NCI-H1105 treated with DMSO at 0.1 percent for 48 hours (cell line): Measurements from ENCODE around the gene ANKRD63.
A peak's percentile ranks its signal among the peaks of the same experiment; 100 is the strongest.

Experiments
- DNase-seq: peaks from one replicate; lab custom pipeline; 2025; lab: John Stamatoyannopoulos, UW

The ANKRD63 gene

DNA sequence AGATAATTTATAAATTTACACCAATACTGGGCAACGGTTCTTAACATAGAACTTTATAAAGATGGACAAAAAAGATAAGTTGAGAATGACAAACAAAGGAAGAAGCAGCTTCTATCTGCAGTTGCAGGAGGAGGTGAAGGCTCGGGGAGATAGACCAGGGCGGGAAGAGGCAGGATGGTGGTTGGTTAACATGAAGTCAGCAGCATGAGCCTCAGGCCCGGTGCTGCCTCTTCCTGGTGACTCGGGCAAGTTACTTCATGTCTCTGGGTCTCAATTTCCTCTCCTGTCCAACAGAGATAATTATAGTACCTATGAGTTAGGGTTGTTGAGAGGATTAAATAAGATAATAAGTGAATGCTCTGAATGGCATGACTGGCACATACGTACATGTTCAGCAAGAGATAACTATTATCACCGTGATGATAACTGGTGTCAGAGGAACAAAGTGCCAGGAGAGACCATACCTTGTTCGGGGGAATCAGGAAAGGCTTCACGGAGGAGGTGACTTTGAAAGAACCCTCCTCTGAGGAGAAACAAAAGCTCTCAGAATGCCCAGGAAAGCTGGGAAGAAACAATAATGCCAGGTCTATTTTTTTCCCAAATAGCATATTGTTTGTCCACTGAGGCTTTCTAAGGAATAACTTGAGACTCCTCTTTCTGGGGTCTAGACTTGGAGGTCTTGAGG is 39.6 kb downstream of the ANKRD63 start:
- no peak for DNase-seq

DNA sequence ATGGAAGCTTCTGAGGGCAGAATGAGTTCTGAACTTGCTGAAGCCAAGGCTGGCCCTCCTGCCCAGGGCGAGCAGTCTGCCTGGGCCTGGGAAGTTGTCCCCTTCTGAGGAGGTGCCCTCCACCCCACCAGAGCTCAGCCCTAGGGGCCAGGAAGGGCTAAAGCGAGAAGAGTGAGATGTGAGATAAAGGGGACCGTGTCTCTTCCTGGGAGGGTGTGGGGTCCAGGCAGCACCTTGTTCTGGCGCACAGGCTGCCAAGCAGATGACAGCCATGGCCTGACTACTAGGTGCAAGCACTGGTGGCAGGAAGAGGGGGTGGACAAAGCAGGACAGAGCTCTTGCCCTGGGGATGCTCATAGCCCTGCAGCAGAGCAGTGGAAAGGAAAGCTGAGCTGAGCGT is 40.3 kb downstream of the ANKRD63 start:
- DNase-seq = no peak

DNA sequence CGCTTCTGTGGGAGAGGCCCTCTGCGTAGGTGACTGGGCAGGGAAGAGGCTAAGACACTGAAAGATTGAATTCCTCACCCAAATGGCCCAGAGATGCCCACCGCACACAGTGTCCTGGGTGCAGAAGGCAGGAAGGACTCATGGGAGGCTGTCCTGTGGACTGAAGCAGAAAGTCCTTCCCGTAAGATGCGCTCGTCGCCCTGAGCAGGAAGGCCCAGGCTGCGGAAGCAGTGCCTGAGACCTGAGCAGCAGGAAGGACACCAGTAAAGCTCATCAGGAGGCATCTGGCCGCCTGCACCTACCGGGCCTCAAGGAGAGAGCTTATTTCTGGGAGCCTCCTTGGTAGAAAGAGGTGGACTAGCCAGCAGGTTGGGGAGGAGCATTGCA is 40.7 kb downstream of the ANKRD63 start:
- no peak for DNase-seq

DNA sequence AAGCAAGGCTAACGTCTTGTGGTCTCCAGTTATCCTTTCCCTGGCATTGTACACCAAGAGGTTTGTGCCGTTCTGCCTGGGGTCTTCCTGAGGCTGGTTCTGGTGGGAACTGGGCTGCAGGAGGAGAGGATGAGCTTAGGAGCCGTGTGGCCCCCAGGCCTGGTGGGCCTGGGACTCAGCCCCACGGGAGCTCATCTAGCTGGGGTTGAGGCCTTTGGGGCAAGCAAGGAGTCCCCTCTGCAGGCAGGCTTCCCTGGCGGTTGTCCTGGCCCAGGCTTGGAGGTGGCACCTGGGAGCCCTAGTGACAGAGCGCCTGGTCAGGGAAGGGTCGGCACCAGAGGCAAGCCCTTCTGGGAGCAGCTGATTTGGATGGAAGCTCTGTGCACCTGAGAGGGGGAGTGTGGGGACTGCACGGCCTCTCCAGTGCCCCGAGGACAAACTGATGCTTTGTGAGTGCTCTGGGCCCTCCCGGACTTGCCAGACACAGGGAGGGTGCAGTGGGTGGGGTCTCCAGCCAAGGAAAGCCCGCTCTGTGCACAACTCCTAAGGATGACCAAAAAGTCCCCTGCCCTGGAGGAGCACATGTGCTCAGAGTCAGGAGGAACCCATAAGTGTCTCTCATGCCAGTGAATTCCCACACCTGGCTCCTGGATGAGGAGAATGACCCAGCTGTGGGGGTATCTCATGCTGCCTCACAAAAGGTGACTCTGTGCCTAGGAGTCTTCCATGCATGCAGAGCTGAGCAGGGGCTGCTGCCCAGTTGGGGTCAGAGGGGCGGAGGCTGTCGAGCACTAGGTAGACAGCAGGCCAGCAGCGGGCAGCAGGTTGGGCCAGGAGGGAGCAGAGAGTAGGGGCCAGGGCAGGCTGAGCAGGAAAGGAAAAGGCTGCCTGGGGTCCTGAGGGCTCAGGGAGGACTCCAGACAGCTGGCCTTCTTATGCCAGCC is 41.3 kb downstream of the ANKRD63 start:
- no peak for DNase-seq

DNA sequence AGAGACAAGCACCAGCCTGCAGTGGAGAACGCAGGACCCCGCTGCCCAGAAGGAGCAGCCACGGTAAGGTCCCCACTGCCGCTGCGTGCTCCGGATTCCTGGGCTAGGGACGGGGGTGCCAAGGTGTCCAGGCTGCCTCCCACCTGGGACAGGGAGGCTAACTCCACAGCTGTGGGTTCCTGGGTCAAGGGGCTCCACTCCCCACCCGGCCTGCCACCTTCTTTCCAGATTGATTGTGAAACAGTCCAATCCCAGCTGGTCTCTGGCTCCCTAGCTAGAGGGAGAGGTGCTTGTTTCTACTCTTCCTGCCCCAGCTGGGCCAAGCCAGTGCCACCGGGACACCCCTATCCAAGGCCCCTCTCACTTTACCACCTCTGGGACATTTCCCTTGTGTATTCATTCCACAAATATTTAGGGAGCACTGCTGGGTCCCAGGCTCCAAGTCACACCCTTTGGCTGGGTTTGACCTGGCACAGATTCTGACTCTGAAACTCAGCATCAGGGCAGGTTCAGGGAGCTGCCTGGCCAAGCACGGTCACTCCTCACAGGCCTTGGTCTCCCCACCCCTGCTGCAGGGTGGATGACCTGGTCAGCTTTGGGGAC is 42.1 kb downstream of the ANKRD63 start:
- DNase-seq = no peak

DNA sequence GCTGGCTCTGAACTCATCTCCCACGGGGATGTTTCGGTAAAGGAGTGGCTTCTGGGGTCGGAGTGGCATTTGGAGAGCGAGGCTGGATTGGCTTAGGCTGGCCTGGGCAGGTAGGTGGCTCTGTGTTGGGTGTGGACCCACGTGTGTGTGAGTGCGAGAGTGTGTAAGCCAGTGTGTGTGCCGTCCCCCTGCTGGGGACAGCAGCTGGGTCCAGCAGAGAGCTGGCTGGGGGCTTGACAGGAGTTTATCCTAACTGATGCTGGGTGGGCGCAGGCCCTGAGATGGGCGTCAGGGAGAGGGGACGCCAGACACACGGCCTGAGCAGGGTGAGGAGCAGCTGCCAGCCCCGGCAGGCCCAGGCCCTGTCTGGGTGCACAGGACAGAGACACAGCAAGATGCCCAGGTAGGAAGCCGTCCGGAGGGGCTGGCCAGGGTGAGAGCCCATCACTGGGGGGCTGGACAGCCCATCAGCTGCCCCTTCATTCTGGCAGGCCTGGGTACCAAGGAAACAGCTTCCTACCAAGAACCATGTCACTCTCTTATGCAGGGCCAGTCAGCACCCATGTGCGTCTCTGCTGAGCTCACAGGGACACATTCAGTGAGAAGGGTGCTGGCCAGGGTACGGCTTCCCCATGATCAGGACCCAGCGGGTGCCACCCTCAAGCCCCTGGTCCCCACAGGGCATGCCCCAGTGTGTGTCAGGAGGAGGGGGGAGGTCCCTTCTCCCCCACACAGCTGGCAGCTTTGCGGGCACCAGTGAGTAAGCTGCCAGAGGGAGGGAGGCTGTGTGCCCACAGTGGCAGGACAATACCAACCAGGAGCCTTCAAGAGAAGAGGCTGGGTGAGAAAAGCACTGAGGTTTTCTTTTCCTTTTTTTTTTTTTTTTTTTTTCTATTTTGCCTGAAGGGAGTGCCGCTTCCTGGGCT is 42.9 kb downstream of the ANKRD63 start:
- no peak for DNase-seq

DNA sequence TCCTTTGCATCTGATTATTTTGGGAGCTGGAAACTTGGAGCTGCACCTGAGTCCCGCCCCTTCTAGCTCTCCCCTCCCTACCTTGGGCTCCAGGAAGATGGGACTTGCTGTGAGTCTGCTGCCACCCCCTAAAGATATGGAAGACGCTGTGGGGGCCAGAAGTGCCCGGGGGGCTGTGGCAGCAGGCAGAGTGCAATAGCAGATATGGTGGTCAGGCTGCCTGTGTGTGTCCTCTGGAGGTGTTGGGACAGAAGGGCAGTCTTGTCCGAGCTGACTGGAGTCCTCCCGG is 43.5 kb downstream of the ANKRD63 start:
- no peak for DNase-seq

DNA sequence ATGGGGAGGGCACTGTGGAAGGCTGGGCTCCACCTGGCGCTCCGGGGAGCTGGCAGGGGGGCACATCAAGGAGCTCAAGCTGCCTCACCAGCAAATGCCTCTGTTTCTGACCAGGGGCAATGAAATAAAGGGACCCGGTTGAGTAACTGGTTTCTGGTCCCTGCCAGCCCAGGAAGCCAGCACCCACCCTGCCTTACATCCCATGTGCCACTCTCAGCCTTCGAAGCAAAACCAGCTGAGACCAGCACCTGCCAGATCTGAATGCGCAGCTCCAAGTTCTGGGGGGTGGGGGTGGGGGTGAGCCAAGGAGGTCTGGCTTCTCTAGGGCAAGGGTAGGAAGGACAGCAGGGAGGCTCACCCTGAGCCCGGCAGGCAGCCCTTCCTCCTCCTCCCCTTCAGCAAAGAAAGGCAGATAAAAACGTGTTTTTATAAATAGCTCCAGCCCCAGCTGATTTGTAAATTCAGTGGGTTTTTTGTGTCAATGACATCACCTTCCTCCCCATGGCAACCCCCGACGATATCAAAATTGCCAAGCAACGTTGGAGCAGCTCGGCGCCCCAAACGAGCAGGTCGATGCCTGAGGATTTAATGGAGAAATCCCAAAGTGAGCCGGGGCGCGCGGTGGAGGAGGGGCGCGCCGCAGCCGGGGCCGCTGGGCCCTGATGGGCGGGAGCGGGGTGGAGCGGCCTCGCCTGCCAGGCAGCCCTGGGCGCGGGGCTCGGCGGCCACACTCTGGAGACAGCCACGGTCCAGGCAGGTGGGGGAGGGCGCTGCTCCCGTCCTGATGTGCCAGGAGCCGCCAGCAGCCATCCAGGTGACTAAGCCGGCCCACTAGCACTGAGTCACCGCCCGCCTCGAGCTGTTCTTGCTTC is 44.1 kb downstream of the ANKRD63 start, which contains the start of gene PAK6:
Gene PAK6 (plus strand): TSS at position 532 of the 872 bp plus-strand sequence. CDS start 25,723 bp downstream, outside the sequence.
- DNase-seq = peak; percentile 58

DNA sequence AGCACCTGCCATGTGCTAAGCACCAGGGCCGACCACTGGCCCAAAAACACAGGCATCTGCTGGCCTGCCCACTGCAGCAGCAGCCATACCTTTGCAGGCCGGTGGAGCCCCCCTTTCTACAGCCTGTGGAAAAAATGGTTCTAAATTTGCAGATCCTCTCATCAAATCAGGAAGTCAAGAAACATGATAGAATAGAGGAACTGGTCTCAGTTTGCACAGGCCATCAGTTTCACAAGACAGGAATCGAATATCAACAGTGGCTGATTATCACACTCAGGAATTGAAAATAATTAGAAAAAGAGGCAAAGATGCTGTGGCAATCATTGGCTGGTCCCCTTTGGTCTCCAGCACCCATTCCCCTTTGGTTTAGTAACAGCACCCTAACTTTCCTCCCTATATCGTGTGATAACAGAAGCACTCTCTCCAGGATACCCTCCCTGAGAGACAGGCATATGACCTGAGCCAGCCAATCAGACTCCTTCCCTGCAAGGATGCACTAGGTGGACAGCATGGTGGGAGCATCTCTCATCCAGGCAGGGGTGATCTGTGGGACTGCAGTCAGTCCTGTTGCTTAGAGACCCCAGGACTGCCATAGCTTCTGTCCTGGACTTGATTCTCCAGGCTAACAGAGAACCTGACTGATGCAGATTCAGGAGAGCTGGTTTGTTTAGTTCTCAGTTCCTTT is 47.5 kb downstream of the ANKRD63 start:
- no peak for DNase-seq

DNA sequence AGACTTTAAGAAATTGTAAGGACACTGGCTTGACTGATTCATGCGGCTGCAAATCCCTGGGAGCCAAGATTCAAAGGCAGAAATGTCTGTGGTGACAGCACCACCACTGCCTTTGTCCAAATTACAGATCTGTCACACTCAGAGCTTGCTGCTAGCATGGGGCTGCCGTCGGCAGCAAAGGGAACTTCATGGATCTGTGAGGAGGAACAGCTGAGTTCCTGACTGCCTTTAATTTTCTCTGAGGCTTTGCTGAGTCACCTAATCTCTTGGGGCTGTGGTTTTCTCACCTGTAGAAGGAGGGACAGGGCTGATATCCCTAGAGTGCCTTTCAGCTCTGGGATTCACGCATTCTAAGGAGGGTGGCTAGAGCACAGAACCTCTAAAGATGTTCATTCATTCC is 48.1 kb downstream of the ANKRD63 start:
- no peak for DNase-seq

DNA sequence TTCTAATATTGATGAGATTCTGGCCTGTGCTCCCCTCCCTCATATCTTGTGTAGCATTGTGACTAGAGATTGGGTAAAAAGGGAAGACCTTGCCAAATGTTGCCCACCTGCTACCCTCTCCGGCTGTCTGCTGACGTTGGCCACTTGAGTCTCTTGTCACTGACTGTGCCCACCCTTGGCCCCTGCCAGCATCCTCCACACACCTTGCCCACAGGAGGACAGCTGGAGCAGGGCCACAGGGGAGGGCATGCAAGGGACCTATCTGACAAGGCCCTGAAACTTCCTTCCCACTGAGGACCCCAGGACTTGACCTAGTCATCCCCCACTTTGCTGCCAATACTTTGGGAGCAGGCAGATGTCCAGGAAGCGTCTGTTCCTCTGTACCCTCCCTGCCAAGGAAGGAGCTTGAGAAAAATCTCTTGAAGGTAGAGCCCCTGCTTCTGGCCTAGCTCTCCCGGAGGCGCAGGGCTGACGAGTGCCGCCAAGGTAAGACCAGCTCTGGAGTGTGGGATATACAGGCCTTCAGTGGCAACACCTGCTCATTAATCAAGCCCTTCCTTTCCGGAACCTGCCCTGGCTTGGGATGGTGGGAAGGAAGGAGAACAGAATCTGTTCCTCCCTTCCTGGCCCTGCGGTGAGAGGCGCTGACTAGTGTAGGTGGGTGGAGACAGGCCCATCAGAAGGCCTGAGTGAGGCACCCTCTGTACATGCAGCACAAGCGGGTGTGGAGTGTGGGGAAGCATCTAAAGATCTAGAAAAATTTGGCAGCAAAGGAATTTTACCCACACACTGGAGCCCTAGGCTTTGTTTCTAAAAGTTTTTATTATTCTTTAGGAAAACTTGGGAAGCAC is 48.9 kb downstream of the ANKRD63 start:
- no peak for DNase-seq

DNA sequence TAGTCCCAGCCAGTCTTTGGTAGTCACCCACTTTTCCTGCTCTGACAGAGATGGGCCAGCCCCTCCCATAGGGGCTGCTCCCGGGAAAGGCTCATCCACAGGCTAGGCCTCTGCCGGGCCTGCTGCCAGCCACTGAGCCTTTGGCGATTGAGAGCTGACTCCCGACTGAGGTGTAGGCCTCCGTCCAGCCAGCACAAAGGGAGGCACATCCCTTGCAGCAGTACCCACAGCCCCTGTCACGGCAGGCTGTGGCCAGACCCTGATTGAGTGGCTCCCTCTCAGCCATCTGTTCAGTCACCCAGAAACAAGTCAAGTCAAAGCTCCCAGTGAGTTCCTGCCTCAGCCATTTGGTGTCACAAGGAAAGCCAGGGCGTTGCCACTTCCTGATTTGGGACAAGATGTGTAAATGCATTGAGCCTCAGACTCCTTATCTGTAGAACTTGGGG is 50.2 kb downstream of the ANKRD63 start:
- no peak for DNase-seq
